ENCODE measurements around the gene ANLN. TPM values are rescaled to one million over a fixed set of nuclear protein-coding genes. Genes with fewer than 3 reads are reported as not detected.
"Not testable (repeated sequence)": the region's sequence is repeated elsewhere in the genome, so short reads cannot be mapped to it uniquely, and the experiment has no call there.

The ANLN gene
- total RNA-seq, 2 donors from 2014 or later: 31.1 to 67.0 TPM

DNA sequence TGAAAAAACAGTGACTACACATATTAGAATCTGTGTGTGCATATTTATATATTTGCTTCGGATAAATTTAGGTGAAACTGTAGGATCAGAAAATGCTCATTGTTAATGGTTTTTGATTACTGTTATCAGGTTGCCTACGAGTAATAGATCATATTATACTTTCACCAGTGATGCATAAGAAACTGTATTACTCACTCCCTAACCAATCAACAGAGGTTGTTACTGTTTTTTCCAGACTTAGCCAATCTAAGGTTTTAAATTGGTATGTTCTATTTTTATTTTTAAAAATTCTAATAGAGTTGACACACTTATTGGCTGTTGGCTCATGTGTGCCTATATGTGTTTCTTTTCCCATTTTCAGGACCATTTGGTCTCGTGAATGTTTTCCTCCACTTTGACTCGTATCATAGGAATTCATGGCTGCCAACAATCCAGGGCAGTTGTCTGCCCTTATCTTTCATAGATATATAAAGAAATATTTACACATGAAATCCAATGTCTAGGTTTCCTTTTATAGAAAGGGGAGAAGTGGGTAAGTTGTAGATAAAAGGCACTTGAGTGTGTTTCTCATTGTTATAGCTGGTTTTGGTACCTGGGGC is 59.2 kb downstream of the ANLN start:
- H3K4me3 Mint-ChIP-seq: no peak overlapping the region
- H3K36me3 Mint-ChIP-seq: peaks cover 11% of the 10 kb centered on the region
- H3K27me3 Mint-ChIP-seq: no peaks in the 10 kb centered on the region
- no peaks in the 10 kb centered on the region for H3K4me1 Mint-ChIP-seq (ENCODE audit: low read depth in 2 of 2)
- H3K27ac Mint-ChIP-seq: no peak overlapping the region
- ATAC-seq (no peak), DNase-seq (ENCODE audit: low spot score) (no peak)
- H3K9me3 Mint-ChIP-seq: no peaks in the 10 kb centered on the region

DNA sequence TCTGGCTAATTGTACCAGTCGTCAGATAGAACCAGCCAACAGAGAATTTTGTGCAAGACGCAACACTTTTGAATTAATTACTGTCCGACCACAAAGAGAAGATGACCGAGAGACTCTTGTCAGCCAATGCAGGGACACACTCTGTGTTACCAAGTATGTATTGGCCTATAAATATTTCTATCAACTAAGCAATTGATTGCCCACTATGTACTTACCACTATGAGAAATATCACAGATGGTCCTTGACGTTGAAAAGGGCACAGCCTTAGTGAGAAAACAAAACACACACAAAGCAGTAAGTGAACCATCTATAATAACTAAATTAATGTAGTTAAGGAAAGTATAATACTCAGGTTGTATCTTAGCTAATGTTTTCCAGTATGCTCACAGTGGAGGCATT is 60.0 kb downstream of the ANLN start:
- DNase-seq (ENCODE audit: low spot score) (no peak), ATAC-seq (no peak)
- H3K9me3 Mint-ChIP-seq: no peaks in the 10 kb centered on the region
- no peaks in the 10 kb centered on the region for H3K4me1 Mint-ChIP-seq (ENCODE audit: low read depth in 2 of 2)
- H3K27me3 Mint-ChIP-seq: no peaks in the 10 kb centered on the region
- no peak overlapping the region for H3K27ac Mint-ChIP-seq
- H3K4me3 Mint-ChIP-seq: no peak overlapping the region
- H3K36me3 Mint-ChIP-seq: peaks cover 11% of the 10 kb centered on the region

DNA sequence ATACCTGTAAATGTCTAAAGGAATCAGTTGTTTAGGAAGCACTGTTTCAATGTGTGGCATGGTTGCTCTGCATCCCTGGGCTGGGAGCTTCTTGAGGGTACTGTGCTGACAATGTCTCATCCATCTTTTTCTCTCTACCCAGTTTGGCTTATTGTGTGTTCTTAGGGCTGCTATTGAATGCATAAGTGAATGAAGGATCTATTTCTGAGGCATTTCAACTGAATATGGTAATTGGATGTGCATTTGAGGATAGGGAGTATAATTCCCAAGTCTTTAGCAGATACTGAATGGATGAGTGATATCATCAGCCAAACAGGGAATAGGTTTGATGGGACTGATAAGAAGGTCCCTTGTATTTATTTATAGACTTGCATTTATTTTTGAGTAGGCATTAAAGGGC is 64.1 kb downstream of the ANLN start:
- Mint-ChIP-seq H3K36me3 (peaks cover 11% of the 10 kb centered on the region), H3K9me3 (no peaks in the 10 kb centered on the region), H3K4me3 (no peak overlapping the region), H3K4me1 (ENCODE audit: low read depth in 2 of 2) (no peaks in the 10 kb centered on the region), H3K27ac (no peak overlapping the region), H3K27me3 (no peaks in the 10 kb centered on the region)
- no peak for ATAC-seq
- DNase-seq (ENCODE audit: low spot score): no peak

DNA sequence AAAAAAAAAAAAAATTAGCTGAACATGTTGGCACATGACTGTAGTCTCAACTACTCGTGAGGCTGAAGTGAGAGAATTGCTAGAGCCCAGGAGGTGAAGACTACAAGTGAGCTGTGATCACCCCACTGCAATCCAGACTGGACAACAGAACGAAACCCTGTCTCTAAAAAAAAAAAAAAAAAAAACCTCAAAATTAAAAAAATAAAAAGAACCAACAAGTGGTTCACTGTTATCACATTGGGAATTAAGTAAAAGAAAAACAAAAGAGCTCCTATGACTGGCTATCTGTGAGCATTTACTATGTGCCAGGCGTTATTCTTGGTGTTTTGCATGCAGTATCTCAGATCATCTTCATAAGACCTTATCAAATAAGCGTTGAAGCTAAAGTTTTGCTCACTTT is 66.0 kb downstream of the ANLN start:
- no peaks in the 10 kb centered on the region for H3K27me3 Mint-ChIP-seq
- DNase-seq (ENCODE audit: low spot score) (no peak), ATAC-seq (no peak)
- H3K27ac Mint-ChIP-seq: no peak overlapping the region
- H3K4me1 Mint-ChIP-seq (ENCODE audit: low read depth in 2 of 2): no peaks in the 10 kb centered on the region
- peaks cover 5% of the 10 kb centered on the region for H3K36me3 Mint-ChIP-seq
- no peaks in the 10 kb centered on the region for H3K9me3 Mint-ChIP-seq
- no peak overlapping the region for H3K4me3 Mint-ChIP-seq

DNA sequence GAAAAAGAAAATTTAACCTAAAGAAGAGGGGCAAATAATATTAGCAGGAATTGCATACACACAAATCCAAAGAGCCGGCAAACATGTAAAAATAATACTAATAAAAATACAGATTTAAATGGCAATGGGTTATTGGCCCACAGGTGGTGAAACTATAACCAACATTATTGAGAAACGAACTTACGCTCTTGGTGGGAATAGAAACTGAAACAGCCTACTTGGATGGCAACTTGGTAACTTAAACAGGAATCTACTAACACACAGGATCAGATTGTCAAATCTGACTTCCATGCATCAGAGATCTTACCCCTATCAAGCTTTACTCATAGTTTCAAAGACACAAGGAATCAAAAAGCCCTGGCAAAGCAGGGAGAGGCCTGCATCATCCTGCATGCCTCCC is 66.5 kb downstream of the ANLN start:
- no peak for DNase-seq (ENCODE audit: low spot score)
- no peak overlapping the region for H3K27ac Mint-ChIP-seq
- no peaks in the 10 kb centered on the region for H3K27me3 Mint-ChIP-seq
- H3K4me1 Mint-ChIP-seq (ENCODE audit: low read depth in 2 of 2): no peaks in the 10 kb centered on the region
- peaks cover 1% of the 10 kb centered on the region for H3K36me3 Mint-ChIP-seq
- ATAC-seq: no peak
- no peak overlapping the region for H3K4me3 Mint-ChIP-seq
- no peaks in the 10 kb centered on the region for H3K9me3 Mint-ChIP-seq

DNA sequence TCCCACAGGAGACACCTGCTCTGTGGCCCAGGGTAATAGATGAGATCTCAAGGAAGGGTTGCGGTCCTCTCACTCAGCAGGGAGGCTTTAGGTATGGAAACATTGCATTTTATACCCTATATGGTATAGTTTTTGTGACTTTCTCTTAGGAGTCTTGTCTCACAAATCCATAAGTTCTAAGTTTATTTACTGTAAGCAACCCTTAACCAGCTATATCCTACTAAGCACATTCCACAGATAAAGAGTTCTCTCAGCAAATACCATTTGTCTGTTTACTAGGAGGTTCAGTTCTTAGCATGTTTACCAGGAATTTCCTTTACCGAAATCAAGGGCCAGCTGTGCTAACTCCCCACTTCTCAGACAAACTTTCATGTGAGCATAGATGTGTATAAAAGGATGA is 66.9 kb downstream of the ANLN start:
- ATAC-seq (no peak), DNase-seq (ENCODE audit: low spot score) (no peak)
- no peaks in the 10 kb centered on the region for H3K9me3 Mint-ChIP-seq
- H3K36me3 Mint-ChIP-seq: no peaks in the 10 kb centered on the region
- H3K4me1 Mint-ChIP-seq (ENCODE audit: low read depth in 2 of 2): no peaks in the 10 kb centered on the region
- no peak overlapping the region for H3K4me3 Mint-ChIP-seq
- no peak overlapping the region for H3K27ac Mint-ChIP-seq
- H3K27me3 Mint-ChIP-seq: no peaks in the 10 kb centered on the region

DNA sequence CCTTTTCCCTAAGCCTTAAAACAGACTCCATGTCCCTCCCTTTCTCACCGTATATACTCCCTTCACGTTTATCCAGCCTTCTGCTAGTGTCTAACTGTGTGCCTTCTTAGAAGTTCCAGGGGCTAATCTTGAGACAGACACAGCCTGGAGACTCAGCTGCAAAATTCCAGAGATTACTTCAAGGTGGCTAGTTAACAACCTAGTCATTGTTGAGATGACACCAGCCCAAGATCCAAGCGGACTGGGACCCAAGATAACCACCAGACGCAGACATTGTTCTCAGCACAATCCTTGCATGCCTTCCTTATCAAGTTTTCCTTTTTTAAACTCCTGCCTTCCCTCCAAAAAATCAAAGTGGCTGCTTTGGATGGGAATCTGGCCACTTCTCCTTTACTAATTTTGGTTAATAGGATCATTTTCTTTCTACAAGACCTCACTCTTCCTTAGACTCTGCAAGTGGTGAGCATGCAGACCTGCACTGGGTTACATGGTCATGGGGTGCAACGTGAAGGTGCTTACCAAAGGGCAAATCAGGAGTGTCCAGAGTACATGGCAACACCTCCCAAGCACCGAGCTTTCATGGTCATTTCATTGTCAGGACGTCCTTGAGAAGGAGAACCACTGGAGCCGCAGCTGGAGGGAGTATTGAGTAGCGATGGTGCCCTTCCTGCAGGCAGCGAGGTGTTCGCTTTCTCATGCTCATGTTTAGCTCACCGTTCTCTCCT is 69.7 kb downstream of the ANLN start:
- Mint-ChIP-seq H3K27ac (no peak overlapping the region), H3K4me1 (ENCODE audit: low read depth in 2 of 2) (no peaks in the 10 kb centered on the region), H3K4me3 (no peak overlapping the region), H3K9me3 (no peaks in the 10 kb centered on the region), H3K36me3 (no peaks in the 10 kb centered on the region), H3K27me3 (peaks cover 3 to 12% of the 10 kb centered on the region in 2 donors)
- ATAC-seq: no peak
- DNase-seq (ENCODE audit: low spot score): no peak

DNA sequence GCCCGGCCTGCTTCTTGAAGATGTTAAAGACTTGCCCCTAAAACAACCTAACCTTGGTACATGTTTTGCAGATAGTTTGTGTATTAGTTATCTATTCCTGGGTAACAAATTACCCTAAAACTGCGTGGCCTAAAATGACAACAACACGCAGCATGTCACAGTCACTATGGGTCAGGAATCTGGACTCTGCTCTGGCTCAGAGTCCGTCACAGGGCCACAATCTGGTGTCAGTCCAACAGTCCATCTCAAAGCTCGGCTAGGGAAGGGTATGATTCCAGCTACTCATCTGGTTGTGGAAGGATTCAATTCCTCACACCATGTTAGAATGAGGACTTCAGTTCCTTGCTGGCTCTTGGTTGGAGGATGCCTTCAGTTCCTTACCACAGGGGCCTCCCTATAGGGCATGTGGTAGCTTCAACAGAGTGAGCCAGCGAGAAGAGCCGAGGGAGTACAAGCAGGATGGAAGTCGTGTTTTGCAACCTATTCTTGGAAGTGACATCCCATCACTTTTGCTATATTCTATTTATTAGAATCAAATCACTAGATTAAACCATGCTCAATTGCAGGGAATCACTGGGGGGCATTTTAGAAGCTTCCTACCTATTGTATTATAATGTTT is 71.3 kb downstream of the ANLN start:
- H3K27ac Mint-ChIP-seq: no peak overlapping the region
- H3K4me1 Mint-ChIP-seq (ENCODE audit: low read depth in 2 of 2): no peaks in the 10 kb centered on the region
- no peak overlapping the region for H3K4me3 Mint-ChIP-seq
- no peaks in the 10 kb centered on the region for H3K9me3 Mint-ChIP-seq
- ATAC-seq: no peak
- DNase-seq (ENCODE audit: low spot score): no peak
- peaks cover 5 to 17% of the 10 kb centered on the region in 2 donors for H3K27me3 Mint-ChIP-seq
- H3K36me3 Mint-ChIP-seq: no peaks in the 10 kb centered on the region

DNA sequence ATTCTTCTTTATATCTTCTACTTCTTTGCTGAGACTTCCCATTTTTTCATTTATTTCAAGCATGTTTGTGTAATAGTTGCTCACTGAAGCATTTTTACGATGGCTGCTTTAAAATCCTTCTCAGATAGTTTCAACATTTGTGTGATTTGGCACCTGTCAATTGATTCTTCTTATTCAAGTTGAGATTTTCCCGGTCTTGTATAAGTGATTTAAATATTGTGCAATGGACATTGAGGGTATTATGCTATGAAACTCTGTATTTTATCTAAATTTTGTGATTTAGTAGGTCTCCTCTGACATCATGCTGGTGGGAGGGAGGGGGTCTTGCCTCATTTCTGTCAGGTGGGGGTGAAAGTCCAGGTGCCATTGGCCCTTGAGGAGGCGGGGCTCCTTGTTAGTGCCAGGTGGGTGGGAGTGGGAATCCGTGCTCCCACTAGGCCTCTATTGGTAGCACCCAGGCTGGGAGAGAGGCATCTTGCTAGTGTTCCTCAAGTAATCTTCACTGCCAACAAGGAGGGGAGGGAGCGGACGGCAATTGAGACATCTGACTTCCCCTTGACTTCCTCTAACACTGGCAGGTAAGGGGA is 73.0 kb downstream of the ANLN start:
- Mint-ChIP-seq H3K9me3 (no peaks in the 10 kb centered on the region), H3K27me3 (peaks cover 12 to 24% of the 10 kb centered on the region in 2 donors), H3K27ac (no peak overlapping the region), H3K4me1 (ENCODE audit: low read depth in 2 of 2) (no peaks in the 10 kb centered on the region), H3K36me3 (no peaks in the 10 kb centered on the region), H3K4me3 (no peak overlapping the region)
- ATAC-seq: no peak
- DNase-seq (ENCODE audit: low spot score): no peak

DNA sequence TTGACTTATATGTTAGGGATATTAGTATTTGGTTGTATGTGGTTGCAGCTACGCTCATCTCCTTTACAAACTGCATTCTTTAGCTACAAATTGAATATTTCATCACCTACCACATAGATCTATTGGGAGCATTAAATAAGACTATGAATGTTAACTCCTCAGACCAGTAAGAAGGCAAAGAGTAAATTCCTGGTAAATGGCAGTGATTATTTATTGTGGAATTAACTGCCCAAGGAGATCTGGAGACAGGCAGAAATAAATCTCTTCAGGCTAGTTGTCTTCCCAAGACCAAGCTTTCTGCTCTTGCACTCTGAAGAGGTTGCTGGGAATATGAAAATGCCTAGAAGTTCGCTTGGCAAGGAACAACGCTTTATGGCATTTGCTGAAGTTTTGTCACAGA is 74.6 kb downstream of the ANLN start:
- DNase-seq (ENCODE audit: low spot score): no peak
- Mint-ChIP-seq H3K4me1 (ENCODE audit: low read depth in 2 of 2) (no peaks in the 10 kb centered on the region), H3K4me3 (no peak overlapping the region), H3K9me3 (no peaks in the 10 kb centered on the region), H3K27ac (no peak overlapping the region), H3K36me3 (no peaks in the 10 kb centered on the region), H3K27me3 (peaks cover 12 to 26% of the 10 kb centered on the region in 2 donors)
- ATAC-seq: no peak

DNA sequence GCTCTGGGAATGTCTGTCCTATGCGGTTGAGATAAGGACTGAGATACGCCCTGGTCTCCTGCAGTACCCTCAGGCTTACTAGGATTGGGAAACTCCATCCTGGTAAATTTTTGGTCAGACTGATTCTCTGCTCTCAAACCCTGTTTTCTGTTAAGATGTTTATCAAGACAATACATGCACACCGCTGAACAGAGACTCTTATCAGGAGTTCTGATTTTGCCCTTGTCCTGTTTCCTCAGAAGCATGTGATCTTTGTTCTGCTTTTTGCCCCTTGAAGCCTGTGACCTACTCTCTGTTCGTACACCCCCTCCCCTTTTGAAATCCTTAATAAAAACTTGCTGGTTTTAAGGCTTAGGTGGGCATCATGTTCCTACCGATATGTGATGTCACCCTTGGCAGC is 76.3 kb downstream of the ANLN start:
- peaks cover 12 to 30% of the 10 kb centered on the region in 2 donors for H3K27me3 Mint-ChIP-seq
- ATAC-seq; H3K36me3 Mint-ChIP-seq; H3K27ac Mint-ChIP-seq; H3K9me3 Mint-ChIP-seq; H3K4me3 Mint-ChIP-seq; DNase-seq (ENCODE audit: low spot score); H3K4me1 Mint-ChIP-seq (ENCODE audit: low read depth in 2 of 2): not testable (repeated sequence)

DNA sequence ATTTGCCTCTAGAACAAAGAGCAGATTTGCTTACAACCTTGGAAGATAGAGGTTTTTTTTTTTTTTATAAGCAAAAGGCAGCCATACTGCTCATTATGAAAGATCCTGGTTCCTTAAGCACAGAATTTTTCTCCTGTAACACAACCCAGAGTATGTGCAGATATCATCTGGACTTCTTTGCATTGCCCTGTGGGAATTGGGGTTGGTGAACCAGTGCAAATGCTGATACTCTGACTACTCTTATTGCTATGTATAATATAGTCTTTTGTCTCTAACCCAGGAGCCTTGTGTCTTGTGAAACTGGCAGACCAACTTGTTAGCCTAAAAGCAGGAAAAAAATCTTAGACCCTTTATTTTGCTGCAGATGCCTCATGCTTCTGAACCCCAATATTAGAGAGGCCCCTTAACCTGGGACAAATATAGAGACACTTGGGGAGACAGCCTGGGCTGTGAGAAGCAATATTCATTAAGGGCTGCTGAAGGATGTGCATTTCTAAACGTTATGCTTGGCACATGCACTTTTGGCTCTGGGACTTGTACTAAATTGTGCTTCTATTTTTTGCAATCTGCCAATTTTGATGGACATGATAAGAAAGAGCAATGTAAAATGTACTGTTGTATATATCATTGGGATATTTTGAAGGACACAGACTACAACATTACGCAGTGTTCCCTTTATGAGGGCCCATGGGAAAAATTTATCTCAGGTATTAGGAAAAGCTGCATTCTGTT is 78.9 kb downstream of the ANLN start:
- Mint-ChIP-seq H3K9me3 (no peaks in the 10 kb centered on the region), H3K4me3 (no peak overlapping the region), H3K27ac (no peak overlapping the region), H3K4me1 (ENCODE audit: low read depth in 2 of 2) (peaks cover 0 to 2% of the 10 kb centered on the region in 2 donors), H3K27me3 (peaks cover 12 to 23% of the 10 kb centered on the region in 2 donors), H3K36me3 (no peaks in the 10 kb centered on the region)
- no peak for ATAC-seq
- DNase-seq (ENCODE audit: low spot score): no peak

DNA sequence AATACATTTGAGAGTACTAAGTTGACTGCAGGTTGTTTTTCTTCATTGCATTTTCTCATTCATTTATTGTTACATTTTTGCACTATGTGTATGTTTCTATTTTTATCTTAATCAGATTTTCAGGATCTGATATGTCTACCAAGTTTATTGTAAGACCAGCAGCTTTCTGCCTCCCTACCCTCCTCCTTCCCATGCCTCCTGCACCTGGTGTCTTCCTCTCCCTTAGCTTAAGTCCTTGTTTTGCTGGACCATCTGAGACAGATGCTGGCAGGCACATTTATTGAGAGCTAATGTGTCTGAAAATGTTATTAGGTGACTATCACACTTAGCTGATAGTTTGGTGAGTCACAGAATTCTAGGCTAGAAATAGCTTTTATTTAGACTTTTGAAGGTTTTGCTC is 79.6 kb downstream of the ANLN start:
- Mint-ChIP-seq H3K27me3 (peaks cover 9 to 19% of the 10 kb centered on the region in 2 donors), H3K36me3 (no peaks in the 10 kb centered on the region), H3K4me3 (no peak overlapping the region), H3K9me3 (no peaks in the 10 kb centered on the region), H3K27ac (no peak overlapping the region), H3K4me1 (ENCODE audit: low read depth in 2 of 2) (peaks cover 5 to 8% of the 10 kb centered on the region in 2 donors)
- no peak for ATAC-seq
- DNase-seq (ENCODE audit: low spot score): no peak
